NCI-H128 (cell line): ENCODE data around the gene FBXL13.
"Not testable (repeated sequence)": the region's sequence is repeated elsewhere in the genome, so short reads cannot be mapped to it uniquely, and the experiment has no call there.

Source experiments
- DNase-seq: peaks from one replicate; lab custom pipeline; 2025; ENCODE audit not compliant: unreplicated experiment; lab: John Stamatoyannopoulos, UW

FBXL13 gene

GRCh38 chr7:102988088-102988487, 86.5 kb downstream of the FBXL13 start:
- DNase-seq = no peak

GRCh38 chr7:102985176-102985783, 89.3 kb downstream of the FBXL13 start:
- DNase-seq = no peak

GRCh38 chr7:102983602-102984001, 91.0 kb downstream of the FBXL13 start:
- no peak for DNase-seq

GRCh38 chr7:102982235-102982634, 92.4 kb downstream of the FBXL13 start:
- no peak for DNase-seq

GRCh38 chr7:102981451-102981850, 93.1 kb downstream of the FBXL13 start:
- no peak for DNase-seq

GRCh38 chr7:102979670-102980069, 94.9 kb downstream of the FBXL13 start:
- no peak for DNase-seq

- DNase-seq = no peak
Measured at GRCh38 chr7:102978284-102978683, 96.3 kb downstream of the FBXL13 start.

GRCh38 chr7:102977586-102977985, 97.0 kb downstream of the FBXL13 start:
- DNase-seq = not testable (repeated sequence)

- DNase-seq = no peak
Measured at GRCh38 chr7:102976493-102976892, 98.1 kb downstream of the FBXL13 start.

GRCh38 chr7:102975854-102976253, 98.7 kb downstream of the FBXL13 start:
- DNase-seq = no peak

GRCh38 chr7:102974366-102975236, 100.0 kb downstream of the FBXL13 start:
- DNase-seq = no peak

- no peak for DNase-seq
Measured at GRCh38 chr7:102973096-102973802, 101.3 kb downstream of the FBXL13 start.

GRCh38 chr7:102967798-102968197, 106.8 kb downstream of the FBXL13 start:
- DNase-seq = no peak

- no peak for DNase-seq
Measured at GRCh38 chr7:102966465-102966864, 108.1 kb downstream of the FBXL13 start.

GRCh38 chr7:102961993-102962392, 112.6 kb downstream of the FBXL13 start:
- not testable (repeated sequence) for DNase-seq

GRCh38 chr7:102958004-102958403, 116.6 kb downstream of the FBXL13 start:
- DNase-seq = not testable (repeated sequence)

- DNase-seq = not testable (repeated sequence)
Measured at GRCh38 chr7:102954359-102954758, 120.2 kb downstream of the FBXL13 start.

- no peak for DNase-seq
Measured at GRCh38 chr7:102953406-102953805, 121.2 kb downstream of the FBXL13 start.

GRCh38 chr7:102951839-102952238, 122.8 kb downstream of the FBXL13 start:
- no peak for DNase-seq

- DNase-seq = no peak
Measured at GRCh38 chr7:102944241-102944640, 130.4 kb downstream of the FBXL13 start.

GRCh38 chr7:102943423-102944169, 131.0 kb downstream of the FBXL13 start:
- no peak for DNase-seq
